Measurements from ENCODE around the gene SPDEF. TPM values are rescaled to one million over a fixed set of nuclear protein-coding genes. Genes with fewer than 3 reads are reported as not detected.

Gene SPDEF
- total and polyA plus RNA-seq, 2 experiments from 2014 or later, result 0.69 TPM; not detected in 1

- Histone ChIP-seq H3K4me3 (peak overlapping the region; percentile 74; the same call in 1 of the 2 replicates), H3K36me3 (ENCODE audit: insufficient read depth) (no peaks in the 10 kb centered on the region), H3F3A (replicated peaks; ENCODE audit: low read depth) (no peaks in the 10 kb centered on the region), H3K27me3 (ENCODE audit: insufficient read depth) (no peaks in the 10 kb centered on the region), H3K79me2 (replicated peaks; ENCODE audit: insufficient read depth) (no peaks in the 10 kb centered on the region), H2AFZ (no peak overlapping the region), H3K4me2 (peak overlapping the region; percentile 86), H4K20me1 (replicated peaks; ENCODE audit: insufficient read depth) (no peaks in the 10 kb centered on the region; the same call in 1 of the 2 replicates), H3K4me1 (ENCODE audit: insufficient read depth) (no peaks in the 10 kb centered on the region), H3K9me2 (ENCODE audit: insufficient read depth) (no peaks in the 10 kb centered on the region), H3K27ac (ENCODE audit: low read depth) (no peak overlapping the region)
- peaks cover 9% of the 10 kb centered on the region for H3K27me3 Mint-ChIP-seq (ENCODE audit: insufficient read depth, low read depth, poor library complexity)
- H3K4me1 Mint-ChIP-seq, result peaks cover 25% of the 10 kb centered on the region
- H3K9me3 Mint-ChIP-seq, result no peaks in the 10 kb centered on the region
- H3K36me3 Mint-ChIP-seq (ENCODE audit: low read depth), result no peaks in the 10 kb centered on the region; the same call in 2 of the 3 replicates
- no peak for DNase-seq (ENCODE audit: low spot score)
- no peak for ATAC-seq
- H3K4me3 Mint-ChIP-seq, result peak overlapping the region; percentile 93
- no peak overlapping the region for H3K27ac Mint-ChIP-seq
- no peak for TF ChIP-seq ETS1 (IDR thresholded peaks at IDR 0.05)
- TF ChIP-seq EZH2 (IDR thresholded peaks at IDR 0.05; ENCODE audit: low read depth, unreplicated experiment), result no peak
Measured at GRCh38 chr6:34515473-34516387, 40.4 kb downstream of the SPDEF start.

GRCh38 chr6:34514593-34515472 is 41.3 kb downstream of the SPDEF start:
- peak overlapping the region; percentile 69; the same call in 1 of the 2 replicates for H2AFZ ChIP-seq
- H3K27ac ChIP-seq (ENCODE audit: low read depth), result no peak overlapping the region
- DNase-seq (ENCODE audit: low spot score) (peak; percentile 84), ATAC-seq (peak; percentile 75)
- H3K27me3 ChIP-seq (ENCODE audit: insufficient read depth), result no peaks in the 10 kb centered on the region
- no peaks in the 10 kb centered on the region for H3K9me2 ChIP-seq (ENCODE audit: insufficient read depth)
- H3K4me1 ChIP-seq (ENCODE audit: insufficient read depth), result no peaks in the 10 kb centered on the region
- H3K4me3 ChIP-seq, result peak overlapping the region; percentile 74
- no peaks in the 10 kb centered on the region for H3K79me2 ChIP-seq (replicated peaks; ENCODE audit: insufficient read depth)
- peaks cover 9% of the 10 kb centered on the region for H3K27me3 Mint-ChIP-seq (ENCODE audit: insufficient read depth, low read depth, poor library complexity)
- no peaks in the 10 kb centered on the region for H3K36me3 Mint-ChIP-seq (ENCODE audit: low read depth)
- TF ChIP-seq ZNF462 (CRISPR knock-in tag; IDR thresholded peaks at IDR 0.05) (no peak), CREB1 (CRISPR knock-in tag; IDR thresholded peaks at IDR 0.05; ENCODE audit: low read depth) (no peak), ZNF331 (CRISPR knock-in tag; IDR thresholded peaks at IDR 0.05; ENCODE audit: low read depth) (no peak), CTCF (conservative IDR thresholded peaks at IDR 0.05; ENCODE audit: low read depth in 2 of 2) (no peak), NANOG (IDR thresholded peaks at IDR 0.05; ENCODE audit: borderline replicate concordance) (no peak), STAT1 (IDR thresholded peaks at IDR 0.05; ENCODE audit: unreplicated experiment) (no peak), ZNF114 (CRISPR knock-in tag; IDR thresholded peaks at IDR 0.05) (no peak), JUNB (IDR thresholded peaks at IDR 0.05; ENCODE audit: unreplicated experiment) (no peak)
- H3K4me2 ChIP-seq, result peak overlapping the region; percentile 86
- no peaks in the 10 kb centered on the region for H3F3A ChIP-seq (replicated peaks; ENCODE audit: low read depth)
- H3K9me3 Mint-ChIP-seq, result peaks cover 7% of the 10 kb centered on the region; the same call in 2 of the 3 replicates
- no peak overlapping the region for H3K27ac Mint-ChIP-seq
- H3K36me3 ChIP-seq (ENCODE audit: insufficient read depth), result no peaks in the 10 kb centered on the region
- H3K4me3 Mint-ChIP-seq, result peak overlapping the region; percentile 93
- H4K20me1 ChIP-seq (replicated peaks; ENCODE audit: insufficient read depth), result no peaks in the 10 kb centered on the region; the same call in 1 of the 2 replicates
- H3K4me1 Mint-ChIP-seq, result peaks cover 25% of the 10 kb centered on the region
